Ecto neural progenitor cell (in vitro differentiated cells): ENCODE data around the gene HLA-DRB5.
"Not testable (repeated sequence)": the region's sequence is repeated elsewhere in the genome, so short reads cannot be mapped to it uniquely, and the experiment has no call there.

ENCODE experiments used
- DNase-seq: peaks from one replicate; pipeline ENCODE4 v3.0.0-alpha.2; 2018; ENCODE audit warnings: low spot score

HLA-DRB5 gene

DNA sequence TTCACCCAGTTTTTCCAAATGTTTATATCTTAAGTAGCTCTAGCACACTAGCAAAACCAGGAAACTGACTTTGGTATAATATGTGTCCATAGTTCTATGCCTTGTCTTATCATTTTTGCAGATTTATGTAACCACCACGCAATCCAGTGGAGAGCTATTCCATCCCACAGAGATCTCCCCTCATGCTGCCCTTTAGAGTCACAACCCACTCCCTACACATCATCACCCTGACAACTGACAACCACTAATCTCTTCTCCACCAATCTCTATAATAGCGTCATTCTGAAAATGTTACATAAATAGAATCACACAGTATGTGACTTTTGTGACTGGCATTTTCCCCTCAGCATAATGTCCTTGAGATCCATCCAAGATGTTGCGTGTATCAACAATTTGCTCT is 29.1 kb downstream of the HLA-DRB5 start:
- no peak for DNase-seq

DNA sequence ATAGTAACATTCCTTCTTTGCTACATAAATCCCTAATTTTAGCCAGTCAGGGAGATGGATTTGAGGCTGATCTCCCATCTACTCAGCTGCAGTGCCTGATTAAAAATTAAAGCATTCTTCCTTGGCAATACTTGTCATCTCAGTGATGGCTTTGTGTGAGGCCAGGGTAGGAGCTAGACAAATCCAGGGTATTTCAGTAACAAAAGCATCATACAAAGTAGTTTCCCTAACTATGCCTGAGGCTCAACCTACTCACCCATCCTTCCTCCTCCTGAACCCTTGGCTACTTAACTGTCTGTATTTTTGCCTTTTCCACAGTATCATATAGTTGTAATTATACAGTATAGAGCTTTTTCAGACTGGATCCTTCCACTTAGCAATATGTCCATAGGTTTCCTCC is 37.7 kb downstream of the HLA-DRB5 start:
- no peak for DNase-seq

GRCh38 chr6:32491700-32492099 is 38.4 kb downstream of the HLA-DRB5 start:
- DNase-seq: no peak

DNA sequence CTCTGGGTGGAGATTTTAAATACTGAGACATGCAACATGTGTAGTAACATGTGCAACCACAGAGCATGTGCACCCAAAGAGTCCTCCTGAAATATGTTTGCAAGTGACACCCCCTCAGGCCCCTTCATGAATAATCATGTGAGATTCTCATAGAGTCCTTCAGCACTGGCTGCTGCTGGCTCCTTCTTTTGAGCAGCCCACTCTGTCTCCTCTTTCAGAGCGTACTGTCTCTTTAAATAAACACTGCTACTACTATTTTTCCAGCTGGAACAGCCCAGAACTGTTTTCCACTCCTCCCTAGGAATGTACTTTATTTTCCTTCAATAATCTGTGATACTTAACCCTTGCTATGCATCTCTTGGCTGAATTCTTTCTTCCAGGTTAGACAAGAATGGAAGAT is 42.0 kb downstream of the HLA-DRB5 start:
- no peak for DNase-seq

- no peak for DNase-seq
These were observed 45.5 kb downstream of the HLA-DRB5 start for GRCh38 chr6:32484614-32484998.

DNA sequence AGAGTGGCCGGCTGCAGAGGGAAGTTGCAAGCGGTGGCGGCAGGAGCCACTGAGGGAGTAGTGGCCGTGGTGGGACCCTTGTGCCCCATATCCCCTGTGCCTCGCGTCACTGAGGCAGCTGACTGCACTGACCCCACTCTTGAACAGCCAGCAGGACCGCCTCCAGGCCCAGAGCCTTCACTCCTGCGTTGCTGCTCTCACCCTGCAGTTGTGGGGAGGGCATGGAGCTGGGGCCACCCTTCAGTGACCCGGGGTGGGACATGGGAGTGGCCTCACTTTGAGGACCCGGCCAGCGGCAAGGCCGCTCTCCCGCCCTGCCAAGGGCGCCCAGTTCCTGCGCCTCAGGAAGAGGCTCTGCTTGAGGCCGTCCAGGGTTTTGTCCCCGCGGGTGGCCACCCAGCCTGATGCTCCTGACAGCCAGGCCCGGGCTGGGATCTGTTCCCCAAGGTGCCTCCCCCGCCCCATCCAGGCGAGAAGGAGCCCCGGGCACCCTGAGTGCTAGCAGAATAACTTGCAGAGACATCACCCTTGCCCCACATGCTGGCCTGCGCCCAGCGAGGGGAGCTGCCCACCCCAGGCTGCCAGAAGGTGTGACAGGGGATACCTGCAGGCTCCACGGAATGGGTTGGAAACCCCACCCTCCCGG is 46.0 kb downstream of the HLA-DRB5 start:
- no peak for DNase-seq

GRCh38 chr6:32475392-32476206 is 54.5 kb downstream of the HLA-DRB5 start:
- DNase-seq: no peak

GRCh38 chr6:32473376-32474348 is 56.4 kb downstream of the HLA-DRB5 start:
- peak; percentile 52 for DNase-seq

DNA sequence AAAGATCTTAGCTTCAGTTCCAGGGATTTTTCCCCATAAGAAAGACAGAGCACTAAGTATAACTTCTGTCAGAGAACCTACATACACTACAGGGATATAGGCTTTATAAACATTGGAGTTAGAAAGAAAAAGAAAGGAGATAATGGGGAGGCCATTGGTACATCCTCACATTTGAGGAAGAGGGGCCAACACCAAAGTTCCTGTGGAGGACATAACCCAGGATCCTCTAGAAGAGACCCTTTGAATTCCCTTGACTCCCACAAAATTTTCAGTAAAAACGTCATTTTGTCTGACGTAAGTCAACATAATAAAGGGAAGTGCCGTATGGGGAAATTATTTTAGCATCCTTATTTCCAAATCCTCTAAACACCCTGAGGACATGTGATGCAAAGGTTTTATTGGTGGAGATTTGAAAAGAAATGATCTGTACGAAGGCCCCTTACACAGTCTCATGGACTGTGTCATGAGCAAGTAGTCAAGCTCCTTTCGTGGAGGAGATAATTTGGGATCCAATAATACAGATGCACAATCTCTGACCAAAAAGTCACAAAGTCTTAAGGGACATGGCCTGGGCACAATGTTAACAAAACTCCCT is 57.2 kb downstream of the HLA-DRB5 start:
- no peak for DNase-seq

DNA sequence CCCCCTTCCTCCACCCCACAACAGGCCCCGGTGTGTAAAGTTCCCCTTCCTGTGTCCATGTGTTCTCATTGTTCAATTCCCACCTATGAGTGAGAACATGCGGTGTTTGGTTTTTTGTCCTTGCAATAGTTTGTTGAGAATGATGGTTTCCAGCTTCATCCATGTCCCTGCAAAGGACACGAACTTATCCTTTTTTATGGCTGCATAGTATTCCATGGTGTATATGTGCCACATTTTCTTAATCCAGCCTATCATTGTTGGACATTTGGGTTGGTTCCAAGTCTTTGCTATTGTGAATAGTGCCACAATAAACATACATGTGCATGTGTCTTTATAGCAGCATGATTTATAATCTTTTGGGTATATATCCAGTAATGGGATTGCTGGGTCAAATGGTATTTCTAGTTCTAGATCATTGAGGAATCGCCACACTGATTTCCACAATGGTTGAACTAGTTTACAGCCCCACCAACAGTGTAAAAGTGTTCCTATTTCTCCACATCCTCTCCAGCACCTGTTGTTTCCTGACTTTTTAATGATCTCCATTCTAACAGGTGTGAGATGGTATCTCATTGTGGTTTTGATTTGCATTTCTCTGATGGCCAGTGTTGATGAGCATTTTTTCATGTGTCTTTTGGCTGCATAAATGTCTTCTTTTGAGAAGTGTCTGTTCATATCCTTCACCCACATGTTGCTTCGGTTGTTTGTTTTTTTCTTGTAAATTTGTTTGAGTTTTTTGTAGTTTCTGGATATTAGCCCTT is 62.2 kb downstream of the HLA-DRB5 start:
- DNase-seq: not testable (repeated sequence)
